Loucy (cell line): ENCODE measurements around the gene PAFAH1B2.
A peak's percentile ranks its signal among the peaks of the same experiment; 100 is the strongest.

Experiments used
- H2AFZ ChIP-seq: fragments of 200-600 bp; sonication (generic); 2 replicates; pipeline ENCODE4 v1.6.0; 2016; ENCODE audit warnings: antibody characterized with exemption, mild to moderate bottlenecking, low read length, moderate library complexity
- H3F3A ChIP-seq: fragments of 200-600 bp; 2 replicates; pipeline ENCODE4 v1.6.0; 2016; ENCODE audit warnings: antibody characterized with exemption, low read depth, mild to moderate bottlenecking
- H3K27me3 ChIP-seq: fragments of 200-600 bp; sonication (generic); 2 replicates; pipeline ENCODE4 v1.6.1; 2014; ENCODE audit warnings: low read length, mild to moderate bottlenecking; ENCODE audit not compliant: insufficient read depth, poor library complexity, severe bottlenecking
- H3K36me3 ChIP-seq: fragments of 200-600 bp; sonication (generic); 2 replicates; pipeline ENCODE4 v1.6.1; 2016; ENCODE audit warnings: low read length; ENCODE audit not compliant: insufficient read depth
- H3K4me1 ChIP-seq: fragments of 200-600 bp; sonication (generic); 2 replicates; pipeline ENCODE4 v1.5.1; 2014; ENCODE audit warnings: low read length, mild to moderate bottlenecking; ENCODE audit not compliant: insufficient read depth, poor library complexity, severe bottlenecking
- H3K4me2 ChIP-seq: fragments of 200-600 bp; sonication (generic); 2 replicates; pipeline ENCODE4 v1.6.0; 2014; ENCODE audit warnings: antibody characterized with exemption, low read length, low read depth, mild to moderate bottlenecking; ENCODE audit not compliant: poor library complexity, severe bottlenecking
- H3K4me3 ChIP-seq: fragments of 200-600 bp; sonication (generic); 2 replicates; pipeline ENCODE4 v1.5.1; 2014; ENCODE audit warnings: low read length, mild to moderate bottlenecking, mixed read lengths; ENCODE audit not compliant: poor library complexity, severe bottlenecking
- H3K79me2 ChIP-seq: fragments of 200-600 bp; sonication (generic); 2 replicates; pipeline ENCODE4 v1.6.1; 2014; ENCODE audit warnings: low read length; ENCODE audit not compliant: insufficient read depth
- H3K9ac ChIP-seq: fragments of 200-600 bp; sonication (generic); 2 replicates; pipeline ENCODE4 v1.6.0; 2014; ENCODE audit warnings: mild to moderate bottlenecking, low read depth, low read length, moderate library complexity; ENCODE audit not compliant: poor library complexity, severe bottlenecking
- H3K9me2 ChIP-seq: fragments of 200-600 bp; sonication (generic); replicated peaks from 2 replicates; pipeline ENCODE4 v1.6.1; 2016; ENCODE audit warnings: low read depth, low read length, mixed read lengths
- H3K9me3 ChIP-seq: fragments of 200-600 bp; sonication (generic); 2 replicates; pipeline ENCODE4 v1.6.1; 2014; ENCODE audit warnings: mild to moderate bottlenecking, antibody characterized with exemption, low read length, low read depth; ENCODE audit not compliant: insufficient read depth
- H4K20me1 ChIP-seq: fragments of 200-600 bp; sonication (generic); 2 replicates; pipeline ENCODE4 v1.6.0; 2014; ENCODE audit warnings: antibody characterized with exemption, low read length, mild to moderate bottlenecking; ENCODE audit not compliant: insufficient read depth, poor library complexity, severe bottlenecking
- CTCF ChIP-seq: fragments of 200-600 bp; sonication (generic); conservative IDR thresholded peaks from 2 replicates; pipeline ENCODE4 v1.5.1; 2014; ENCODE audit warnings: mild to moderate bottlenecking, antibody characterized with exemption, low read length
- EZH2phosphoT487 ChIP-seq: fragments of 200-600 bp; IDR thresholded peaks from 2 replicates; pipeline ENCODE4 v1.6.1; 2018; ENCODE audit warnings: antibody characterized with exemption, mild to moderate bottlenecking, moderate library complexity, borderline replicate concordance

Gene PAFAH1B2

GRCh38 chr11:117096201-117096991 is 47.7 kb upstream of the PAFAH1B2 start:
- peak overlapping the region; percentile 82 for H3K4me2 ChIP-seq
- H3K79me2 ChIP-seq: peaks cover 71% of the 10 kb centered on the region
- peak overlapping the region; percentile 89 for H3K9ac ChIP-seq

GRCh38 chr11:117097014-117097388 is 47.1 kb upstream of the PAFAH1B2 start:
- TF ChIP-seq CTCF: no peak

More at GRCh38 chr11:117096201-117096991, 47.7 kb upstream of the PAFAH1B2 start:
- H3K9me3 ChIP-seq: no peaks in the 10 kb centered on the region
- H2AFZ ChIP-seq: no peak overlapping the region
- H3K4me3 ChIP-seq: peak overlapping the region; percentile 94
- H3K27me3 ChIP-seq: no peaks in the 10 kb centered on the region
- no peaks in the 10 kb centered on the region for H3K36me3 ChIP-seq
- peaks cover 45% of the 10 kb centered on the region for H3K4me1 ChIP-seq
- no peaks in the 10 kb centered on the region for H3F3A ChIP-seq
- TF ChIP-seq EZH2phosphoT487 (no peak), CTCF (no peak; the same call in 1 of the 2 replicates)
- peaks cover 36% of the 10 kb centered on the region for H4K20me1 ChIP-seq
- H3K9me2 ChIP-seq: no peaks in the 10 kb centered on the region

GRCh38 chr11:117097389-117098268 is 46.5 kb upstream of the PAFAH1B2 start:
- peak overlapping the region; percentile 84; the same call in 1 of the 2 replicates for H2AFZ ChIP-seq

More at GRCh38 chr11:117097014-117097388, 47.1 kb upstream of the PAFAH1B2 start:
- H3K9me2 ChIP-seq: no peaks in the 10 kb centered on the region
- peaks cover 45% of the 10 kb centered on the region for H3K4me1 ChIP-seq
- no peaks in the 10 kb centered on the region for H3K27me3 ChIP-seq
- peak overlapping the region; percentile 82 for H3K4me2 ChIP-seq
- H4K20me1 ChIP-seq: peaks cover 34% of the 10 kb centered on the region
- H3F3A ChIP-seq: no peaks in the 10 kb centered on the region
- peak overlapping the region; percentile 89 for H3K9ac ChIP-seq
- no peak overlapping the region for H2AFZ ChIP-seq
- peaks cover 65% of the 10 kb centered on the region for H3K79me2 ChIP-seq
- no peaks in the 10 kb centered on the region for H3K36me3 ChIP-seq
- no peaks in the 10 kb centered on the region for H3K9me3 ChIP-seq
- peak overlapping the region; percentile 94 for H3K4me3 ChIP-seq

More at GRCh38 chr11:117097389-117098268, 46.5 kb upstream of the PAFAH1B2 start:
- H3K4me2 ChIP-seq: peak overlapping the region; percentile 82
- no peaks in the 10 kb centered on the region for H3K9me2 ChIP-seq
- no peaks in the 10 kb centered on the region for H3F3A ChIP-seq
- peaks cover 28% of the 10 kb centered on the region for H4K20me1 ChIP-seq
- H3K4me3 ChIP-seq: peak overlapping the region; percentile 94
- no peak for TF ChIP-seq EZH2phosphoT487
- no peak for TF ChIP-seq CTCF
- H3K4me1 ChIP-seq: peaks cover 45% of the 10 kb centered on the region
- no peaks in the 10 kb centered on the region for H3K27me3 ChIP-seq
- no peaks in the 10 kb centered on the region for H3K36me3 ChIP-seq
- H3K9ac ChIP-seq: peak overlapping the region; percentile 89
- no peaks in the 10 kb centered on the region for H3K9me3 ChIP-seq
- H3K79me2 ChIP-seq: peaks cover 59% of the 10 kb centered on the region
